NCI-H82 (cell line): Measurements from ENCODE around the gene OSBPL1A.

Experiments used
- DNase-seq: peaks from one replicate; lab custom pipeline; 2025; lab: John Stamatoyannopoulos, UW

OSBPL1A gene

GRCh38 chr18:24397694-24398368, at the start of gene OSBPL1A:
Gene OSBPL1A, minus strand, starts transcription at chr18:24397824. Its CDS starts 20,291 bp downstream, at chr18:24377533.
- DNase-seq = peak; percentile 98

DNA sequence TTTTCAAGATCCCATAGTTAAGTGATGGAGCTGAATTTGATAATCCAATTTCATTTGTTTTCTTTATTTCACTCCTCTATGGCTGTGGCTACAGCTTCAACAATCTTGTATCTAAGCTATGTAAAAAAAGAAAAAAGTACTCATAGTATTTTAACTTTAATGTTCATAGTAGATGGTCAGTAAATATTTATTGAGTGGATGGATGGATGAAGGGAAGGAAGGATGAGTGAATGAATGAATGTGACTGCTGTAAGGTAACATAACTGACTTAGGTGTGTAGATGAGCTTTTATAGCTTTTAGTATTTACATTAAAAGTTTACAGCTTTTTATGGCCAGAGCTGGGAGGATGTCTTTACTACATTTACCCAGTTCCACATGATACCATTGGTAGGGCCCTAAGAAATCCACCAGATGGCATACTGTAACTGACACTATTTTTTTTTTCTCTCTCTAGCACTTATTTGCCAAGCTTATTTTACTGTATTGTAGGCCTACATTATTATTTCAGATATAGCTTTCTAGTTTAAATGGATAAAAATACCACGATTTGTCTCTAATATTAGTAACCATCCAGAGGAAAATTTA, 49.4 kb upstream of the OSBPL1A start:
- peak; percentile 6 for DNase-seq

DNA sequence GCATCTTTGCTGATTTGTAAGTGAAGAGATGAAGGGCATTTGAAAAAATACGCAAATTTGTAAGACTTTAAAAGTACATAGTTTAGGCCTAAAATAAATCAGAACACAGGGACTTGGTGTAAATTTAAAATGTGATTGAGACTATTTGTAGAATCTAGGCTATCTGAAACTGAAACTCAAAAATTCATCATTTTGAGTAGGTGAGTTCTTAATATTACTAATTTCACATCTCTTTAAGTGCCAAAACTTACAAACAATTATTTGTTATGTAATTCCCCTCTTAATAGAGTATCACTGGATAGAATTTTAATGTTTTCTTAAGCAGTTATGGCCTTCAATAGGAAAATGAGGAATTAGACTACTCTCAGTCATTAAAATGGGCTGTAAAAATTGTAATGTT, 48.8 kb upstream of the OSBPL1A start:
- DNase-seq = no peak

DNA sequence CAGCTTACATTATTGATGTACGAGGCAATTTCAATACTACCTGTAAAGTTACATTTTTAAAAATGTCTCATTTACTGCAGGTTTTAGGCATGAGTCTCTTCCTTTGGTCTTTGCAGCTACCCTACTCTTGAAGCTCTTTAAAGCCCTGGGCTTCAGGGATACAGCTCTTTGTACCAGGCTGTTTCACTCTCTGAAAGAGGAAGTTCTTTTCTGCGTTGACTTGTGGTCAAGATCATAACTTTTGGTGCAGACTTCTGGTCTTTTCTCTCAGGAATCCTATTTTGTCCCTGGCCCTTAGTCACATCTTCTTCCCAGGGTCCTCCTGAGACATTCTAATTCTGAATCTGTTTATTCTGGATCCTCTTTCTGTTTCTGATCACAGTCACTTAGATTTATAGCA, 46.2 kb upstream of the OSBPL1A start:
- no peak for DNase-seq

DNA sequence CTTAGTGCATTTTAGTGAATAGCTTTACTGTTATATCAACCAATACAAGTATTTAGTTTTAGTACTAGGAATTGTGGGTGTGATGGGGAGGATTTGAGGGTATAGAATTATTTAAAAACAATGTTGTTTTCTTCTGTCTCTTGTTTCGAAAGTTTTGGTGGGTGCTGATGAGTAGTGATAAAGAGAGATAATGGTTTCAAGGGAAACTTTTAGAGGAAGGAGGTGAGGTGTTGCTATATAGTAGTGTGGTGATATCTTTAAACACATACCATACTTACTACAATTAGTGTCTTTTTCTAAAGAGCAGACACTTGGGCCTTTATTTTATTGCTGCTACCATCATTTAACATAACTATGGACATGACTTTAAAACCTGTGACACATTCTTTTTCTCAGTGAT, 39.3 kb upstream of the OSBPL1A start:
- no peak for DNase-seq

GRCh38 chr18:24432618-24433017, 35.0 kb upstream of the OSBPL1A start:
- no peak for DNase-seq

DNA sequence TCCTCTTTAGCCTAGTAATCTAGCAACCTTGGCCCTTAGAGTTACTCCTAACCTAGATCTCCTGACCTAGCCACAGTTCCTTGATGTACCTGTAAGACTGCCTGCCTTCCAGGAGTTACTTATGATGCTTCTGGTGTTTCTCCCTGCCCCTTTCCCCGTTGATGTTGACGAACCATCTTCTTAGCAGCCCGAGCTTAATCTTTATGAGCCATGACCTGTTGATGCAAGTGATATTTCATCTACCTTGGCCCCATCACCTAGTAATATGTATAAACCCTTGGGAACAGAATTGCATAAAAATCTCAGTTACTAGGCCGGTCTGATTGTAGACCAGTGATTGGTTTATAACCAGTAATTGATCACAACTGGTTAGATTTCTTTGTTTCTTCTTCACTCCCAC, 31.6 kb upstream of the OSBPL1A start:
- DNase-seq = no peak

DNA sequence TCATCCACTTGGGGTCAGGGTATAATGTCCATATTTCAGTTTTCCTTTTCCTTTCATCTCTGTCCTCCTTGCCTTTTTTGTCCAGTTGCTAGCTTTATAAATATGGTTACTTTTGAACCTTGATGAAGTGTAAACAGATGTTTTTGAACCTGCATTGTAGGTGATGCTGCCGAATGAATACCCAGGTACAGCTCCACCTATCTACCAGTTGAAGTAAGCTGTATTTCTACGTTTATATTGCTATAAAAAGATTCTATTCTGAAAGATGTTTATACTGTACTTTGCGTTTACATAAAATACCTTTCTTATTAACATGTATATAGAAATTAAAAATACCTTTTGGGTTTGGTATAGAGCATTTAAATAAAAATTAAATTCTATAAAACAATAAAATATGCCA, 31.1 kb upstream of the OSBPL1A start:
- peak; percentile 1 for DNase-seq

DNA sequence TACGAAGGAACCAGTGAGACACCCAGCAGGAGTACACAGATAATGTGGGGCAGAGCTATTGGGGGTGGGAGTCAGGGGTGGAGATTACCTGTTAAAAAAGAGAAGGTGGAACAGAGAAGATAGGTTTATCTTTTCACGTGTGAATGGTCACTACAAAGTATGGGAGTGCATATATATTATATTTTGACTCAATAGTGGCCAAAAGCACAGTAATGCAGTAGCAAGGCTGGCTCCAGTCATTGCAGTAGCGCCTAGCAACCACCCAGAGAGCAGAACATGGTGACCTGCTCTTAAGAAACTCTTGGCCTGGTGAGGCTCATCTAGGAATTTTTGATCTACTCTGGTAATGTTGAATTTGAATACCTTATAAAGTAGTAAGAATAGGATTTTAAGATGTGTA, 29.9 kb upstream of the OSBPL1A start:
- DNase-seq = peak; percentile 66

DNA sequence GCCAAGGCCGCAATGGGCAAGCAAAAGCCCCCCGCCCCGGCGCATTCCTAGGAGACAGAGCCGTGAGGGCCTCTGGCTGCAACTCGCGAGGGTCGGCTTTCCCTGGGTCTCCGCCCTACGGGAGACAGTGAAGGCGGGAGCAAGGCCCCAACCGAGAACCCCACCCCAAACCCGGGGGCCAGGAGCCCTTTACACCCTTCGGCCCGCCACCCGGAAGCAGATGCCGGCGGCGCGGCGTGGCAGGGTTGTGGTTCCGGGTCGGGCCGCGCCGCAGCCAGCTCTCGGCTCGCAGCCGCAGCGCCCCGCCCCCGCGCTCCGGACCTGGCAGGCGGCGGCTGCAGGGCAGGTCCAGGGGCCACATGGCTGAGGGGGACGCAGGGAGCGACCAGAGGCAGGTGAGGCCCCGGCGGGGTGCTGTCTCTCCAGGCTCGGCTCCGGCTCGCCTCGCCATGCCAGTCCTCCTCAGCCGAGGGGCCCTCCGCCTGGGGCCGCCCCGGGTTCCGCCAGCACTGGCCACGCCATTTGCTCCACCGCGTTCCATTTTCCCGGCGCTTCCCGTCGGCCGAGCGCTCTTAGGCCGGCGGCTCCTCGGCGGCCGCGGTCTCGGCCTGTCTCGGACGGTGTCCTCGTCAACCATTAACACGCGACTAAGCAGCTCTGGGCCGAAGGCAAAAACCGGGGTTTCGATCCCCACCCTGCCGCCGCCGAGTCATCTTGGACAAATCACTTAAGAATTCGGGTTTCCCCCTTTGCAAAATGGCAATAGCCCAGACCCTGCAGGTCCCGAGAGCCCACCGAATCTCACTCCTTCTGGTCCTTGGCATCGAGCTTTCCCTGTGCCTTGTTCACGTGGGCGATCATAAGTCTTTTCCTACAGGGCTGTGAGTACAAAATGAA, 29.0 kb upstream of the OSBPL1A start, which contains the start of gene IMPACT:
TSS of gene IMPACT (plus strand) at position 273 of the 897 bp plus-strand sequence. CDS start at position 360, 87 bp downstream.
- peak; percentile 92 for DNase-seq

- DNase-seq = no peak
These were observed 28.4 kb upstream of the OSBPL1A start for GRCh38 chr18:24426073-24426397.

DNA sequence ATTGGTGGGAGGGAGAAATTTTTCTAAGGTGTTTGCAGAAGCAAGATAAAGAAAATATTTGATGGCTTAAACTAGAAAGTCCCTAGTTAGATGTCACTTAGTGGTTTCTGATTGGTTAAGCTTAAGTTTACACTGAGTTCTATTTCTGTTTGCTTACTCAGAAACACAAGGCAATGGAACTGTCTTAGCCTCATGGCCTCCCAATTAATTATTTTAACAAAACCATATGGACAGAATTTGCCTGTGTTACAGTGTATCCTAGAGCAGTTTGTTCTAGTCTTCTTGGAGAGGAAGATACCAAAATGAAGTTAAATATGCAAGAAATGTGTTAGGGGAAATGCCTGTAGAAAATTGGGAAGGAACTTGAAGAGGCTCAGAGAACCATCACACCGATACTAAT, 24.2 kb upstream of the OSBPL1A start:
- no peak for DNase-seq

DNA sequence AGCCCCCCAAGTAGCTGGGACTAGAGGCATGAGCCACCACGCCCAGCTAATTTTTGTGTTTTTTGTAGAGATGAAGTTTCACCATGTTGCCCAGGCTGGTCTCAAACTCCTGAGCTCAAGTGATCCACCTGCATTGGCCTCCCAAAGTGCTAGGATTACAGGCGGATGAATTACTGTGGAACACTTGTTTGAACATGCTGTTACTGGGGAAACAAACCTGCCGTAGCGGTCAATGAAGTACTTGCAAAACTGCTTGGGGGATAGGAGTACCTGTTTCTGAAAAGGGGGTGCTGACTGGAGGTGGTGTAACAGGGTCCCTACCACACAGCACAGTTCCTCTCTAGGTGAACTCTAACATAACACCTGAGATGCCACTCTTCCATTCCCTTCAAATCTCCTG, 22.9 kb upstream of the OSBPL1A start:
- DNase-seq = no peak

DNA sequence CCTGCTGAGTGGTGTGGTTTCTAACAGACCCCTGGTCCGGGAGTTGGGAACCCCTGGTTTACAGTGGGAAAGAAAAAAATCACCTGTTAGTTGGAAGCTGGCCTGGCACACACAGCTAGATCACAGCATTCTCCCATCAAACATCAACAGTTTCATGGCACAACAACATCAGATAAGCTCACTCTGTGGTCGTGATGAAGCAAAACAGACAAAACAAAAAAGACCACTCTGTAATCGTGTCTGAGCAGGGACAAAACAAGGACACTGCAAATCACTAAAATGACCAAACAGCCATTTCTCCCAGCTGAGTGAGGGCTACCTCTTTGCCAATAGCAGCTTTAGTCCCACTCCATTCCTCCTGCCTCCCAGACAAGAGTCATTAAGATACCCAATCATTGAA, 19.9 kb upstream of the OSBPL1A start:
- no peak for DNase-seq

DNA sequence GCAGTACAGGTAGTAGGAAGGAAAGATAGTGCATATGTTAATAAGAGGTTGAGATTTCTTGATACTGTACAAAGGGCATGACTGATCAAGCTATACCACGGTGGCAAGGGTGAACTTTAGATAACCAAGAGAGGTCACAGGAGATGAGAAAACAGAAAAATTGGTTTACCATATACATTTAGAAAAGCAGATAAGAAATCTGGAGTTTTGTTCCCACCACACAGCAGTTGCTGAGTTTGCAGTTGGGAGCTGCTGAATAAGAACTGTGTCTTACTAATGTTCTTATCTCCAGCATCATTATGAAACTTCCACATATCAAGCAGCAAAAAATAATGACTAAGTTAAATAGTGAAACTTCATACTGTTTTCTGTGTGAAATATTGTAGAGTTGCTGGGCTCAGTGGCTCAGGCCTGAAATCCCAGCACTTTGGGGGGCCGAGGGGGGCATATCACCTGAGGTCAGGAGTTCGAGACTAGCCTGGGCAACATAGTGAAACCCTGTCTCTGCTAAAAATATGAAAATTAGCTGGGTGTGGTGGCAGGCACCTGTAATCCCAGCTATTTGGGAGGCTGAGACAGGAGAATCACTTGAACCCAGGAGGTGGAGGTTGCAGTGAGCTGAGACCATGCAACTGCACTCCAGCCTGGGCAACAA, 16.9 kb upstream of the OSBPL1A start:
- DNase-seq = no peak

DNA sequence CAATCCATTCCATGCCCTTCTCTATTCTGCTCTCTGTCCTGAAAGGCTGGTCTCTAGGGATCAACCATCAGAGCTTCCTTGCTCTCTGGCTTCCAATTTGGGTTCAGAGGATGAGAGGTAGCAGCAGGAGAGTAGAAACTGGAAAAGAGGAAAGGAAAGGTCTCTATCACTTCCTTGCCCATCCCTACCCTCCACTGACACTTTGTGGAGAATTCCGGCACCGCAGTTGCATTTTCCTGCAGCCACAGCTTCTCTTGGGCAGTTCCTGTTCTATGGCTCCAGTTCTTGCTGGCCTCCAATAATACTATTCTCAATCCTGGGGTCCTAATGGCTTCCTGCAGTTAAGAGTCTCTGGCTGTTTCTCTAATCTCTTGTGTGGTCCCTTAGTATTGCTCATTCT, 15.5 kb upstream of the OSBPL1A start:
- peak; percentile 18 for DNase-seq

DNA sequence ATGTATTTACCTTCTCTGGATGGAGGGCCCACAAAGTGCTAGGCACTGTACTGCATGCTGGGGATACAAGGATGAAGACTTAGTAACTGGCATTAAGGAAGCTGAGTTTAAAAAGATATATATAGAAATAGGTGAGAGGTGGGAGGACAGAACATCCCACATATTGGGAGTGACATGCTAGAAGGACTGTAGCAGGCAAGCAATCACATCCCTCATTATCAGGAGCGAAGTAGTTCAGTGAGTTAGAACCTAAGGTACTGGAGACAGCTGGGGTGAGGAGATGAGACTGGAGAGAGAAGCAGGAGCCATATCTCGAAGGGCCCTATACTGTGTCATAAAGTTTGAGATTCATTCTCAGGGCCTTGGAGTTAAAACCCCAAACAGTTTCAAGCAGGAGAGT, 10.9 kb upstream of the OSBPL1A start:
- no peak for DNase-seq

GRCh38 chr18:24404591-24404990, 7.0 kb upstream of the OSBPL1A start:
- DNase-seq = no peak

GRCh38 chr18:24403076-24403475, 5.5 kb upstream of the OSBPL1A start:
- DNase-seq = no peak

DNA sequence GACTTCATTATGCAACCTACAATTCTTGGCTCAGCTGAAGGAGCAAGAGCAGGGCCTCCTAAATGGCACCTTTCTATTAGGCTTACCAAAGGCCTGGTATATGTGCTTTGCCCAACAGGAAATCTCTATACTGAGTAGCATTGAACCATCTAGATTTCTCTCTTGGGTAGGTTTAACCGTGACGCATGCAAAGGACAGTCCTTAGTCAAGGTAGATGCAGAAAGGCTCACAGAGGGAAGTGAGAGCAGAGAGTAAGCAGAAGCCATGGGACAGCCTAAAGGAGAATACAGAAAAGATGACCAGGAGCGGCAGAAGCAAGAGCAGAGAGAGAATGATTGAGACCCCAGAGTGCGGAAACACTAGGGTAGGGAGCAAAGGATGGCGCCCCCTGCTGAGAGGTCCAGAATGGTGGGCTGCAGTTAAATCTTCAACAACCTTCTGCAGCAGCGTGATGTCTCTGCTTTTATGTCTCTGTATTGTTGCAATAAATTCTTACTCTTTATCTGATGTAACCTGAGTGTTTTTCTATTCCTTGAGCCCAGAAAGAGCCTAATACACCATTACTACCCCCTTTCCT, 4.7 kb upstream of the OSBPL1A start:
- DNase-seq = no peak

DNA sequence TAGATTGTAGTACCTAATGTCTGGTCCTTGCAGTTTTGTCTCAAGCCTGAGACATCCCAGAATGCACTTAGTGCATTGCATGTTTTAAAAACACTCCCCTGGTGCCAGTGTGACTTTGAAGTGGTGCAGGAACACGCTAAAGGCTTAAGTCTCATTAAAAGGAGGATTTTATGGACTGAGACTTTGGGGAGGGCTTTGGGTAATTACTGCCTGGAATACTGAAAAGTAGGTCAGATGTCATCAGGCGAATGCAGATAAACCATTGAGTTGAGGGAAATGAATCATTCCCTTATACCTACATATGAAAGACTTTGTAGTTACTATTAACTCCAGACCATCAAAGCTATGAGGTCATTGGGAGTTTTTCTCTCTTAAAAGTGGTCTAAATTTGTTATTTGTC, 3.0 kb upstream of the OSBPL1A start:
- DNase-seq = peak; percentile 35

- DNase-seq = no peak
These were observed 916 bp upstream of the OSBPL1A start for GRCh38 chr18:24398540-24398939.
